Endodermal cell (in vitro differentiated cells): Measurements from ENCODE around the gene RHOT2. TPM values are rescaled to one million over a fixed set of nuclear protein-coding genes. Genes with fewer than 3 reads are reported as not detected.

Source experiments
- DNase-seq: peaks from one replicate; pipeline ENCODE4 v3.0.0-alpha.2; 2017
- H3K27ac ChIP-seq: 2 replicates; pipeline ENCODE4 v1.5.1; 2013; ENCODE audit warnings: mild to moderate bottlenecking, low read depth, low read length, moderate library complexity
- H3K27me3 ChIP-seq: 2 replicates; pipeline ENCODE4 v1.6.1; 2013; ENCODE audit warnings: mild to moderate bottlenecking, low read length, moderate library complexity; ENCODE audit not compliant: insufficient read depth, control insufficient read depth, poor library complexity, severe bottlenecking
- H3K36me3 ChIP-seq: 2 replicates; pipeline ENCODE4 v1.7.0; 2013; ENCODE audit warnings: mild to moderate bottlenecking, low read length, moderate library complexity; ENCODE audit not compliant: control insufficient read depth, insufficient read depth
- H3K4me1 ChIP-seq: one replicate; pipeline ENCODE4 v1.7.0; 2013; ENCODE audit warnings: low read length; ENCODE audit not compliant: control insufficient read depth, insufficient read depth
- H3K4me3 ChIP-seq: 2 replicates; pipeline ENCODE4 v1.5.1; 2013; ENCODE audit warnings: mild to moderate bottlenecking, low read length, moderate library complexity
- H3K9ac ChIP-seq: 2 replicates; pipeline ENCODE4 v1.6.1; 2013; ENCODE audit warnings: mild to moderate bottlenecking, low read length, moderate library complexity; ENCODE audit not compliant: poor library complexity, severe bottlenecking; ENCODE audit errors: extremely low read depth
- H3K9me3 ChIP-seq: 2 replicates; pipeline ENCODE4 v1.6.1; 2013; ENCODE audit warnings: mild to moderate bottlenecking, low read length, moderate library complexity; ENCODE audit not compliant: control insufficient read depth
- H3K27ac Mint-ChIP-seq: 2 replicates; pipeline ENCODE4 v1.8.0; 2020; ENCODE audit warnings: mixed read lengths
- H3K27me3 Mint-ChIP-seq: 2 replicates; pipeline ENCODE4 v1.8.0; 2021; ENCODE audit warnings: mild to moderate bottlenecking, mixed read lengths; ENCODE audit not compliant: insufficient read depth
- H3K36me3 Mint-ChIP-seq: 2 replicates; pipeline ENCODE4 v1.8.0; 2020; ENCODE audit warnings: low read depth, mixed read lengths
- H3K4me1 Mint-ChIP-seq: 2 replicates; pipeline ENCODE4 v1.8.0; 2020; ENCODE audit warnings: mixed read lengths
- H3K4me3 Mint-ChIP-seq: 2 replicates; pipeline ENCODE4 v1.8.0; 2020; ENCODE audit warnings: mild to moderate bottlenecking, moderate library complexity, mixed read lengths
- H3K9me3 Mint-ChIP-seq: 2 replicates; pipeline ENCODE4 v1.8.0; 2020; ENCODE audit warnings: mild to moderate bottlenecking, mixed read lengths
- WGBS, 2 experiments: methylation state at CpG; one replicate each; pipeline versions ENCODE4 v1.1.5 to v1.1.7; 2013; ENCODE audit warnings: missing lambda C conversion rate in 2 of 2, mixed read lengths in 1 of 2; ENCODE audit not compliant: insufficient coverage in 1 of 2, insufficient read length in 1 of 2; 5-methylcytosine and 5-hydroxymethylcytosine counted together
- total RNA-seq, 2 donors: library from RNA; stranded (reverse); fragmentation: NEBNext Ultra II Directional in 1 of 2; extraction: Animal tissue kit (Norgen Biotek cat#: 25700) in 1 of 2; gene quantifications; 2 replicates in 1 of 2; 3 replicates in 1 of 2; pipeline ENCODE4 v1.2.1, GENCODE V29; 2021
- TF ChIP-seq, protein P1 (sequence below): fragments of 200-600 bp; sonication (generic); conservative IDR thresholded peaks from 2 replicates; pipeline ENCODE4 v1.5.0; 2021; ENCODE audit warnings: antibody characterized with exemption, mild to moderate bottlenecking

RHOT2 gene
- total RNA-seq, 2 donors from 2014 or later, result 180 to 193 TPM

DNA sequence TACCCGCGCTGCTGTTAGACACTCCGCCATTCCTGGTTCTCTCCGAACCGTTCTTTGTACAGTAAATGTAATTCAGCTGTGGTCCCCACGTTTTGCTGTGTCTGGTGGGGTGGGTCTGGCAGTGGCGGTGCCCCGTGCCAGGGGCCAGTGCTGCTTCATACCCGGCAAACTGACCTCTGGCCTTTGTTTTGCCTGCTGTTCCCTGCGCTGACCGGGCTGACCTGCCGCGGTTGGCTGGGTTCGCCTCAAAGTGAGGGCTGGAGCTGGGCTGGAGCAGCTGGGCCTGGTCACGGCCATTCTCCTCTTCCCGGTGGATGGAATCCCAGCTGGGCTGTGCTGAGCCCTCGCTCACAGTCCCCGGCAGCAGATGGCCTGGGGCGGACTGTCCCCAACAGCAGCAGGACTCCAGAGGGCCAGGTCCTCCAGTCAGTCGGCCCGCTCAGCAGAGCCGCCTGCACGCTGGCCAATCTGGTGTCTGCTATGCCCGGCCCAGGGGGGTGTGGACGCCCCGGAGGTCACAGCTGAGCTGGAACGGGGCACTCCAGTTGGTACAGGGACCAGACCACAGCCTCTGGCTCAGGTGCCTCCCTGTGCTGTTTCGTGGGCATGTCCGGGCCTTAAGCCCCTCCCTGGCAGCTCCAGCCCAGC is 38.6 kb upstream of the RHOT2 start:
- H3K27ac Mint-ChIP-seq, result no peak overlapping the region
- Histone ChIP-seq H3K36me3 (no peaks in the 10 kb centered on the region), H3K27ac (peak overlapping the region; percentile 95), H3K4me3 (no peak overlapping the region), H3K9me3 (no peaks in the 10 kb centered on the region), H3K4me1 (peaks cover 9% of the 10 kb centered on the region), H3K27me3 (no peaks in the 10 kb centered on the region), H3K9ac (no peak overlapping the region)
- H3K4me3 Mint-ChIP-seq, result no peak overlapping the region
- no peaks in the 10 kb centered on the region for H3K4me1 Mint-ChIP-seq
- no peaks in the 10 kb centered on the region for H3K9me3 Mint-ChIP-seq
- no peak for DNase-seq
- TF ChIP-seq, protein P1, sequence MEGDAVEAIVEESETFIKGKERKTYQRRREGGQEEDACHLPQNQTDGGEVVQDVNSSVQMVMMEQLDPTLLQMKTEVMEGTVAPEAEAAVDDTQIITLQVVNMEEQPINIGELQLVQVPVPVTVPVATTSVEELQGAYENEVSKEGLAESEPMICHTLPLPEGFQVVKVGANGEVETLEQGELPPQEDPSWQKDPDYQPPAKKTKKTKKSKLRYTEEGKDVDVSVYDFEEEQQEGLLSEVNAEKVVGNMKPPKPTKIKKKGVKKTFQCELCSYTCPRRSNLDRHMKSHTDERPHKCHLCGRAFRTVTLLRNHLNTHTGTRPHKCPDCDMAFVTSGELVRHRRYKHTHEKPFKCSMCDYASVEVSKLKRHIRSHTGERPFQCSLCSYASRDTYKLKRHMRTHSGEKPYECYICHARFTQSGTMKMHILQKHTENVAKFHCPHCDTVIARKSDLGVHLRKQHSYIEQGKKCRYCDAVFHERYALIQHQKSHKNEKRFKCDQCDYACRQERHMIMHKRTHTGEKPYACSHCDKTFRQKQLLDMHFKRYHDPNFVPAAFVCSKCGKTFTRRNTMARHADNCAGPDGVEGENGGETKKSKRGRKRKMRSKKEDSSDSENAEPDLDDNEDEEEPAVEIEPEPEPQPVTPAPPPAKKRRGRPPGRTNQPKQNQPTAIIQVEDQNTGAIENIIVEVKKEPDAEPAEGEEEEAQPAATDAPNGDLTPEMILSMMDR, result no peak
- 68 to 86% methylated on average over 28 to 29 of the region's 29 CpGs for WGBS, 2 experiments
- peaks cover 10% of the 10 kb centered on the region for H3K36me3 Mint-ChIP-seq
- H3K27me3 Mint-ChIP-seq, result no peaks in the 10 kb centered on the region

DNA sequence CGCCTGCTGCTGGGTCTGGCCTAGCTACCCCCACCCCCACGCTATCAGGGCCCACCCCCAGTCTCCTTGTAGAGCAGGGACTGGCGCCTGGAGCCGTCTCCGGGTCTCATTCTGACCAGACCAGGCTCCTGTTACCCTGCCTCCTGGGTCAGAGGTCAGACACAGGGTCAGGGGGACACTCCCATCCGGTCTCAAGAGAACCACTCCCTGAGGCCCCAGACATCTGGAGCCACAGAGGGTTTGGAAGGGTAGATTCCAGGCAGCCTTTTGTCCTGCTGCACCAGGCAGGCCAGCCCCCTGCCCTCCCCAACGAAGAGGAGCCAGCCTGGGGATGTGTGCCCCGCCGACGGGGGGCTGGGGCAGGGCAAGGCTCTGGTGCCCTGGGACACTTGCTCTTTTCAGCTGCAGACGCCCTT is 38.1 kb upstream of the RHOT2 start:
- Mint-ChIP-seq H3K36me3 (peaks cover 10% of the 10 kb centered on the region), H3K27ac (no peak overlapping the region), H3K27me3 (no peaks in the 10 kb centered on the region), H3K4me1 (no peaks in the 10 kb centered on the region), H3K4me3 (no peak overlapping the region), H3K9me3 (no peaks in the 10 kb centered on the region)
- Histone ChIP-seq H3K4me3 (no peak overlapping the region), H3K27ac (peak overlapping the region; percentile 95), H3K9me3 (no peaks in the 10 kb centered on the region), H3K36me3 (no peaks in the 10 kb centered on the region), H3K27me3 (no peaks in the 10 kb centered on the region), H3K9ac (no peak overlapping the region), H3K4me1 (peaks cover 9% of the 10 kb centered on the region)
- DNase-seq, result no peak
- TF ChIP-seq, protein P1, result no peak
- 49 to 63% methylated on average over 10 to 11 of the region's 11 CpGs for WGBS, 2 experiments

DNA sequence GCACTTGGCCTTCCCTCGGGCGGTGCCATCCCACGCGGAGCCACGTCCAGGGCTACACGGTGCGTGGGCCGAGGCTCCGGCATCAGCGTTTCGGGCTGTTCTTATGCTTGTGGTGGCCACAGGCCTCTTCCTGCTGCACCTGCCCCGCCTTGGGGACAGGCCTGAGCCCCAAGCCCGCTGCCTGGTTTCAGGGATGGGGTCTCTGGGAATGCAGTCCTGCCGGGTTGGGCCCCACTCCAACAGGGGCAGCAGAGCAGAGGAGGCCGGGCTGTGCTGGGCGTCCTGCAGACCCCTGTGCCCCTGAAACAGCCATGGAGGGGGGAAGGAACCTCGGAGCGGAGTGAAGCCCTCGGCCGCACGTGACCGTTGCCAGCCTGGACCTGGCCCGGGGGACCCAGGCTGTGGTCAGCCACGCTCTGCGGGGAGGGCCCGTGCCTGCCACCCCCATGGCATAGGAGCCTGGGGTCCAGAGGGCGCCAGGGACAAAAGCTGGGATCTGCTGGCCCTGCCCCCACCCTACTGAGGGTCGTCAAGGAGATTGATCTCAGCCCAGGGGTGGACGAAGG is 37.6 kb upstream of the RHOT2 start:
- H3K36me3 Mint-ChIP-seq, result peaks cover 10% of the 10 kb centered on the region

More for the DNA sequence above, 37.6 kb upstream of the RHOT2 start:
- Histone ChIP-seq H3K4me3 (peak overlapping the region; percentile 27), H3K27ac (peak overlapping the region; percentile 95), H3K9me3 (no peaks in the 10 kb centered on the region), H3K27me3 (no peaks in the 10 kb centered on the region), H3K9ac (no peak overlapping the region), H3K36me3 (no peaks in the 10 kb centered on the region), H3K4me1 (peaks cover 9% of the 10 kb centered on the region)
- no peak for DNase-seq
- no peaks in the 10 kb centered on the region for H3K4me1 Mint-ChIP-seq
- H3K27ac Mint-ChIP-seq, result no peak overlapping the region
- TF ChIP-seq, protein P1, result no peak
- H3K9me3 Mint-ChIP-seq, result no peaks in the 10 kb centered on the region
- H3K4me3 Mint-ChIP-seq, result peak overlapping the region; percentile 39
- H3K27me3 Mint-ChIP-seq, result no peaks in the 10 kb centered on the region
- 49 to 58% methylated on average over 16 to 28 of the region's 29 CpGs for WGBS, 2 experiments
